GM21367 (cell line): ENCODE results near the gene ZNF281.
"Not testable (repeated sequence)": the region's sequence is repeated elsewhere in the genome, so short reads cannot be mapped to it uniquely, and the experiment has no call there.

Experiments used
- ATAC-seq: cut with Tn5 transposase; IDR thresholded peaks from one replicate; pipeline ENCODE4 v1.9.1; 2021; ENCODE audit not compliant: unreplicated experiment

Gene ZNF281

DNA sequence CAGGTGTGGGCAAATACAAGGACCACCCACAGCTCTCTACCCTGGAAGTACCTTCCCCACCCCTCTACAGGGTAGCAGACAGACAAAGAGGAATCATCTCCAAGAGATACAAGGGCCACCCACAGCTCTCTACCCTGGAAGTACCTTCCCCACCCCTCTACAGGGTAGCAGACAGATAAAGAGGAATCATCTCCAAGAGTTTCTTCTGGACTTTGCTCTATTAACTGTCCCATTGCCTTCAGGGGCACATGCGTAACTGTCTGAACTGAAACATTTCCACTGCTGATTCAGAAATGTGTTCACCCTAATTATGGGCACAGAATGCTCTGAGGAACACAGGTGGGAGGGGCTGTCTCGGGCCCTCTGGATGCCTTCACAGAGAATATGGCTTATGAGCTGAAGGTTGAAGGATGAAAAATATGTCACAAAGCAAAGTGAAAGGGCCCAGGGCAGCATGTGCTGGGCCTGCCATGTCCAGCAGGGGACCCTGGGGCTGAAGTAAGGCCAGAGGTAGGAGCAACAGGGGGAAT is 43.9 kb downstream of the ZNF281 start:
- ATAC-seq = no peak

GRCh38 chr1:200364831-200365230 is 45.0 kb downstream of the ZNF281 start:
- ATAC-seq = no peak

GRCh38 chr1:200364091-200364759 is 45.6 kb downstream of the ZNF281 start:
- no peak for ATAC-seq

- no peak for ATAC-seq
Measured at GRCh38 chr1:200363264-200363933, 46.4 kb downstream of the ZNF281 start.

GRCh38 chr1:200362421-200362820 is 47.4 kb downstream of the ZNF281 start:
- ATAC-seq = no peak

DNA sequence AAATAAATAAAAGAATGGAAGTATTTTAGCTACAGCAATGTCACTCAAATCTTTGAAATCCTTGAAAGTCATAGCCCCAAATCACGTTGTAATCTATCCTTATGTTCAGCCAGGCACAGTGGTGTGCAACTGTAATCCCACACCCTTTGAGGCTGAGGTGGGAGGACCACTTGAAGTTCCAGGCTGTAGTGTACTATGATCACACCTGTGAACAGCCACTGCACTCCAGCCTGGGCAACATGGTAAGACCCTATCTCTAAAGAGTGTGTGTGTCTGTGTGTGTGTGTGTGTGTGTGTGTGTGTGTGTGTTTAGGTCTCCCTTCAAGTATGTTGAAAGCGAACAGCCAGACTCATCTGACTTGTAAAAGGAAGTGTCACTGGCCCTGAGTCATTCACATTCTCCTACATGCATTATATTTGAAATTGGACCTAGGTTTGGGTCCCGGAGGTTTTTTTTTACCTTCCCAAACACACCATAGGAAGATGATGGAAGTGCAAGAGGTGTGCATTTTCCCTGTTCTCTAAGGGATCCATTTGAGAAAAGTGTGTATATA is 50.1 kb downstream of the ZNF281 start:
- ATAC-seq = no peak

GRCh38 chr1:200357925-200358324 is 51.9 kb downstream of the ZNF281 start:
- ATAC-seq = not testable (repeated sequence)

DNA sequence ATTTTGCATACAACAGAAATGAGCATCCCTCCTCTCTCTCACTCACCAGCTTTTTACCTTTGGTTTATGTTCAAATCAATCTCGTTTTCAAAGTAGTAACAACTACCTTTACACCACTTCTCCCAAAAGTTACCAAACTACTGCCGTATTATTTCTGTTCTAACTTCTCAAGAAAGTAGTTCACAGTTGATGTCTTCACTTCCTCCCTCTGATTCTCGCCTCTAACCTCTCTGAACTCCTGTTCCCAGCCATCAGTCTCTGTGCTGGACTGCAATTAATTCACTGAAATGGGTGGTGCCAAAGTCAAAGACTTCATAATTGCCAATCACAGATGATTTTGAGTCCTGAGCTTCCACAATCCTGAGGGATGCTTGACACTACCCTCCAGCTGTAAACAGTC is 54.0 kb downstream of the ZNF281 start:
- ATAC-seq = no peak
